ENCODE results near the gene ZNF423.

Gene ZNF423

DNA sequence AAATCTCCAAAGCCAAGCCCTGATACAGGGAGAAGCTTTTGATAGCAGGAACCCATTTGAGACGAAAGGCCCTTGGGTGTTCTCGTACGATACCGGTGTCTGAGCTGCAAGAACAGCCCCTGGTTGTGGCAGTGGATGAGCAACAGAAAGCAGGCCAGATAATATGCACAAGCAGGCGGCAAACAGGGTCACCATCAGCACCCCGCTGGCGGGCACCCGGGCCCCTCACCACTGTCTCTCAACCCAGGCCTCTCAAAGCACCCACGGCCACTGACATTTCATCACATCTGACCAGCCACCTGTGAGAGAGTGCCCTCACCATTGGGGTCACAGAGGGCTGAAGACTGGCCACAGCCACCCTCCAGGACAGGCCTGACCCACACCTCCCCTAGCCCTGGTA is 252.0 kb downstream of the ZNF423 start:
- no peak for TF ChIP-seq CTCF (IDR thresholded peaks at IDR 0.05; ENCODE audit: borderline replicate concordance, insufficient read depth, low read depth, low read length)
- H3K4me3 ChIP-seq (ENCODE audit: low read depth, low read length): no peak overlapping the region

DNA sequence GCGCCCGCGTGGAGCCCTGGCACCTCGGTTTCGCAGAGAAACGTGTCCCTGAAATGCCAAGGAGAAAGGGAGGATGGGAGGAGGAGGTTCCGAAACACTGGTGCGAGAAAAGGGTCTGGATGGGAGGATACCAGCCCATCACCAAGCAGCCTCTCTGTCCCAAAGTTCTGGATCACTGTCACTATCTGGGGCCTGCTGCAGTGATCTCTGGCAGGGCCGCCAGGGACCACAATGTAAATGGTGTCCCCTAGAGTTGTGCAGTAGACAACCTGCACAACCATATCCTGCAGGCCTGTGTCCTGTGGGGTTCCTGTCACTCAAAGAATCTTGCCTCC is 253.0 kb downstream of the ZNF423 start:
- no peak overlapping the region for H3K4me3 ChIP-seq (ENCODE audit: low read depth, low read length)
- no peak for TF ChIP-seq CTCF (IDR thresholded peaks at IDR 0.05; ENCODE audit: borderline replicate concordance, insufficient read depth, low read depth, low read length)

- H3K4me3 ChIP-seq (ENCODE audit: low read depth, low read length): no peak overlapping the region
- TF ChIP-seq CTCF (IDR thresholded peaks at IDR 0.05; ENCODE audit: borderline replicate concordance, insufficient read depth, low read depth, low read length): no peak
Observed at GRCh38 chr16:49602201-49602975, 253.5 kb downstream of the ZNF423 start.

DNA sequence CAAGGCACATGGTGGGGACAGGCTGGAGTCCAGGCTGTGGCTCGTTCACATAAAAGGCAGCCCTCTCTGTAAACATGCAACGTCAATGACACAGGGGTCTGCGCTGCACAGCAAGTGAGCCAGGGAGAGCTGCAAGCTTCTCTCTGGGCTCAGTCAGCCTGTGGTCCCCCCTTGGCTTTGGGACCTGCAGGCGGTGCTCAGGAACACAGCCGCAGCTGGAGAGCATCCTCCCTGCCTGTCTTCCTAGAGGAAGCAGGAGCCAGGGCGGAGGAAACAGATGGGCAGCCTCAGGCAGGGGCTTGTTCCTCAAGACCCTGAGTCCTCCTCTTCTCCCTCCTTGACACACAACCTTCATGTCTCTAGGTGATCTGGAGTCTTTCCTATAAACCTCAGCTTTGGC is 254.3 kb downstream of the ZNF423 start:
- no peak overlapping the region for H3K4me3 ChIP-seq (ENCODE audit: low read depth, low read length)
- TF ChIP-seq CTCF (IDR thresholded peaks at IDR 0.05; ENCODE audit: borderline replicate concordance, insufficient read depth, low read depth, low read length): no peak

- TF ChIP-seq CTCF (IDR thresholded peaks at IDR 0.05; ENCODE audit: borderline replicate concordance, insufficient read depth, low read depth, low read length): no peak
Observed at GRCh38 chr16:49600976-49601375, 254.9 kb downstream of the ZNF423 start.

GRCh38 chr16:49600536-49600935 is 255.4 kb downstream of the ZNF423 start:
- no peak for TF ChIP-seq CTCF (IDR thresholded peaks at IDR 0.05; ENCODE audit: borderline replicate concordance, insufficient read depth, low read depth, low read length)
- no peak overlapping the region for H3K4me3 ChIP-seq (ENCODE audit: low read depth, low read length)

More at GRCh38 chr16:49600976-49601375, 254.9 kb downstream of the ZNF423 start:
- no peak overlapping the region for H3K4me3 ChIP-seq (ENCODE audit: low read depth, low read length)

DNA sequence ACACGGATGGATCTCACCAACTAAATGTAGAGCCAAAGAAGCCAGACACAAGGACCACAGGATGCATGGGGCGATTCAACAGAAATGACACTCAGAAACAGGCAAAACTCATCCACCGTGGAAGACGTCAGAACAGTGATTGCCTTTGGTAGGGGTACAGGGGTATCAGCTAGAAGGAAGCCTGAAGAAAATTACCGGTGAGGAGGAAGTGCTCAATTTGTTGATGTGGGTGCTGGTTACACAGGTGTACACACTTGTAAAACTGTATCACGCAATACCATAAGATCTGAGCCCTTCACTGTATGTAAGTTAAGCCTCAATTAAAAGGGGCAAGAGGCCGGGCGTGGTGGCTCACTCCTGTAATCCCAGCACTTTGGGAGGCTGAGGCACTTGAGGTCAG is 256.2 kb downstream of the ZNF423 start:
- no peak for TF ChIP-seq CTCF (IDR thresholded peaks at IDR 0.05; ENCODE audit: borderline replicate concordance, insufficient read depth, low read depth, low read length)

More for the DNA sequence above, 256.2 kb downstream of the ZNF423 start:
- H3K4me3 ChIP-seq (ENCODE audit: low read depth, low read length): no peak overlapping the region

All from GM12875 (cell line).